Mucosa of descending colon (tissue), 3 donors: Measurements from ENCODE around the gene CATSPERB. TPM values are rescaled to one million over a fixed set of nuclear protein-coding genes. Genes with fewer than 3 reads are reported as not detected.

ENCODE experiments used
- ATAC-seq: fragments of 200-7000 bp; cut with Tn5 transposase; one replicate; pipeline ENCODE4 v1.9.1; 2020; ENCODE audit warnings: mild to moderate bottlenecking, moderate library complexity
- DNase-seq, 3 donors: peaks; one replicate each; pipeline ENCODE4 v3.0.0-alpha.2; 2020
- H3K36me3 ChIP-seq: fragments of 200-600 bp; one replicate; pipeline ENCODE4 v1.8.0; 2021; ENCODE audit warnings: low read depth, mild to moderate bottlenecking
- H3K4me1 ChIP-seq: fragments of 200-600 bp; one replicate; pipeline ENCODE4 v1.8.0; 2021; ENCODE audit warnings: low read depth, mild to moderate bottlenecking
- H3K4me3 ChIP-seq: fragments of 200-600 bp; one replicate; pipeline ENCODE4 v1.8.0; 2021; ENCODE audit warnings: mild to moderate bottlenecking
- H3K9me3 ChIP-seq: fragments of 200-600 bp; one replicate; pipeline ENCODE4 v1.8.0; 2021; ENCODE audit warnings: mild to moderate bottlenecking
- intact Hi-C, 2 donors: fragments of 100-400 bp; cut with DNase I in 1 of 2; cut with micrococcal nuclease in 1 of 2; formaldehyde crosslinking; loops; one replicate each; pipeline versions ENCODE4 v1.11.0 to v1.11.1; 2022; cut with DNase I, micrococcal nuclease
- total RNA-seq, 3 donors: library from RNA; stranded (reverse); fragmentation: NEBNext Ultra II Directional in 2 of 3; extraction: Animal tissue kit (Norgen Biotek cat#: 25700) in 2 of 3; gene quantifications; one replicate each; pipeline versions ENCODE4 v1.2.1 to v1.2.4, GENCODE V29; 2021 to 2023
- TF ChIP-seq, protein P1 (sequence below): fragments of 200-600 bp; IDR thresholded peaks from one replicate; pipeline ENCODE4 v1.8.0; 2022; ENCODE audit warnings: antibody characterized with exemption, mild to moderate bottlenecking
- donor health status: DM: no; HTN: no; CAD: no; lungs with moderate emphysema.
- donor health status: DM: no; HTN: no; CAD: no.
- donor health status: DM: no; HTN: yes; CAD: no.

The CATSPERB gene
- total RNA-seq, 3 donors from 2014 or later, result 3.5 to 7.0 (median 4.1) TPM

DNA sequence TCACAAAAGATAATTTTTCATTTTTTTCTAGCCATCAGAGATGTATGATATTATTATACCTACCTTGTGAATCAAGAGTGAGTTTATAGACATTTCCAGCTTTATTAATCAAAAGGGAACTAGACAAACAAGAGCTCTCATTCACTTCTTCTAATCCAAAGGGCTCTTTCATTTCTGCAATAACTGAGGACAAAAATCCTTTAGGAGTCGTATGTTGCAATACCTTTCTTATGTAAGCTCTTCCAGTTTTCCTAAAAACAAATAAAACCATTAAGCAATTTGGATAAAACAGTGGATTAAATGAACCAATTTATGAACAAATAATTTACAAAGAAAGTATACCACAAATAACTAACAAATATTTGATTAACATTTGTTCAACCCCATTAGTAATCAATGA is 107.1 kb downstream of the CATSPERB start:
- Histone ChIP-seq H3K4me1 (no peaks in the 10 kb centered on the region), H3K36me3 (no peaks in the 10 kb centered on the region), H3K9me3 (no peaks in the 10 kb centered on the region), H3K4me3 (no peak overlapping the region)
- TF ChIP-seq, protein P1, sequence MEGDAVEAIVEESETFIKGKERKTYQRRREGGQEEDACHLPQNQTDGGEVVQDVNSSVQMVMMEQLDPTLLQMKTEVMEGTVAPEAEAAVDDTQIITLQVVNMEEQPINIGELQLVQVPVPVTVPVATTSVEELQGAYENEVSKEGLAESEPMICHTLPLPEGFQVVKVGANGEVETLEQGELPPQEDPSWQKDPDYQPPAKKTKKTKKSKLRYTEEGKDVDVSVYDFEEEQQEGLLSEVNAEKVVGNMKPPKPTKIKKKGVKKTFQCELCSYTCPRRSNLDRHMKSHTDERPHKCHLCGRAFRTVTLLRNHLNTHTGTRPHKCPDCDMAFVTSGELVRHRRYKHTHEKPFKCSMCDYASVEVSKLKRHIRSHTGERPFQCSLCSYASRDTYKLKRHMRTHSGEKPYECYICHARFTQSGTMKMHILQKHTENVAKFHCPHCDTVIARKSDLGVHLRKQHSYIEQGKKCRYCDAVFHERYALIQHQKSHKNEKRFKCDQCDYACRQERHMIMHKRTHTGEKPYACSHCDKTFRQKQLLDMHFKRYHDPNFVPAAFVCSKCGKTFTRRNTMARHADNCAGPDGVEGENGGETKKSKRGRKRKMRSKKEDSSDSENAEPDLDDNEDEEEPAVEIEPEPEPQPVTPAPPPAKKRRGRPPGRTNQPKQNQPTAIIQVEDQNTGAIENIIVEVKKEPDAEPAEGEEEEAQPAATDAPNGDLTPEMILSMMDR, result no peak
- intact Hi-C loops, result no loop called here
- ATAC-seq (no peak), DNase-seq (no peak)

- Histone ChIP-seq H3K4me3 (no peak overlapping the region), H3K36me3 (no peaks in the 10 kb centered on the region), H3K9me3 (no peaks in the 10 kb centered on the region), H3K4me1 (no peaks in the 10 kb centered on the region)
- DNase-seq (no peak), ATAC-seq (no peak)
- intact Hi-C loops, result no loop called here
- TF ChIP-seq, protein P1, result no peak
Measured at GRCh38 chr14:91614187-91614586, 117.7 kb downstream of the CATSPERB start.

GRCh38 chr14:91613459-91614112 is 118.3 kb downstream of the CATSPERB start:
- no peak overlapping the region for H3K4me3 ChIP-seq
- ATAC-seq (no peak), DNase-seq (no peak)
- H3K4me1 ChIP-seq, result no peaks in the 10 kb centered on the region
- intact Hi-C loops, result no loop called here
- TF ChIP-seq, protein P1, result no peak
- no peaks in the 10 kb centered on the region for H3K9me3 ChIP-seq
- H3K36me3 ChIP-seq, result no peaks in the 10 kb centered on the region

DNA sequence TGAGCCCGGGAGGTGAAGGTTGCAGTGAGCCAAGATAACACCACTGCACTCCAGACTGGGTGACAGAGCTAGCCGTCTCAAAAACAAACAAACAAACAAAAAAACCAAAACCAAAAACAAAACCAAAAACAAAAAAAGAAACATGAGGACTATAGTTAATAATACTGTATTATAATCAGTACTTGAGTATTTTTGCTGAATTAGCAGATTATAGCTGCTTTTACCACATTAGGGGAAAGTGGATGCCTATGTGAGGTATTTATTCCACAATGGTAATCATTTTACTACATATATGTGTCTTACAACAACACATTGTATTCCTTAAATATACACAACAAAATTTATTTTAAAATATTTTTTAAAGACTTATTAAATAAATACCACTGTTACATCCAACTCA is 120.4 kb downstream of the CATSPERB start:
- DNase-seq, result no peak
- ATAC-seq, result no peak
- no peaks in the 10 kb centered on the region for H3K9me3 ChIP-seq
- no peaks in the 10 kb centered on the region for H3K36me3 ChIP-seq
- intact Hi-C loops, result no loop called here
- no peaks in the 10 kb centered on the region for H3K4me1 ChIP-seq
- no peak overlapping the region for H3K4me3 ChIP-seq
- TF ChIP-seq, protein P1, result no peak

- intact Hi-C loops, result no loop called here
- ATAC-seq, result no peak
- TF ChIP-seq, protein P1, result no peak
- DNase-seq, result no peak
- Histone ChIP-seq H3K4me3 (no peak overlapping the region), H3K9me3 (no peaks in the 10 kb centered on the region), H3K4me1 (no peaks in the 10 kb centered on the region), H3K36me3 (no peaks in the 10 kb centered on the region)
Measured at GRCh38 chr14:91609161-91609560, 122.7 kb downstream of the CATSPERB start.
